Astrocyte of the hippocampus (primary cell): ENCODE measurements around the gene GHRL.
"Not testable (repeated sequence)": the region's sequence is repeated elsewhere in the genome, so short reads cannot be mapped to it uniquely, and the experiment has no call there.

Experiments used
- DNase-seq: peaks from one replicate; pipeline ENCODE4 v3.0.0; 2011; ENCODE audit warnings: low read depth, low spot score

GHRL gene

DNA sequence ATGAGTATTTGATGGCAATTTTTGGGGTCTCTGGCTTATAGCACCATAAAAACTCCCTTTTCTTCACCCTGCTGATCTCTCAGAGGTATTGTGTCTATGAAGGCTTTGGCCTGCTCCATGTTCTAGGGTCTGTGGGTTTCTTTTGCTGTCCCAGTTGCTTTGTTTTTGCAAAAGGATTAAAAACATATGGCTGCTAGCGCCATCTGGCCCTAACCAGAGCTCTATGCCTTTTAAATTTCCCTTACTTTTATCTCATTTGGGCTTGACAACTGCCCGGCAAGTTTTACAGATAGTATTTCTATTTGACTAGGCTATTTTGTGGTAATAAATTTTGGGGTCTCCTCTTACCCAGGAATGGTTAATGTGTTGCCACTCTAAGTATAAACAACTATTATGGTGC, 6.4 kb upstream of the GHRL start:
- DNase-seq: no peak

DNA sequence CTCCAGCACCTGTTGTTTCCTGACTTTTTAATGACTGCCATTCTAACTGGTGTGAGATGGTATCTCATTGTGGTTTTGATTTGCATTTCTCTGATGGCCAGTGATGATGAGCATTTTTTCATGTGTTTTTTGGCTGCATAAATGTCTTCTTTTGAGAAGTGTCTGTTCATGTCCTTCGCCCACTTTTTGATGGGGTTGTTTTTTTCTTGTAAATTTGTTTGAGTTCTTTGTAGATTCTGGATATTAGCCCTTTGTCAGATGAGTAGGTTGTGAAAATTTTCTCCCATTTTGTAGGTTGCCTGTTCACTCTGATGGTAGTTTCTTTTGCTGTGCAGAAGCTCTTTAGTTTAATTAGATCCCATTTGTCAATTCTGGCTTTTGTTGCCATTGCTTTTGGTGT, 5.3 kb upstream of the GHRL start:
- not testable (repeated sequence) for DNase-seq

DNA sequence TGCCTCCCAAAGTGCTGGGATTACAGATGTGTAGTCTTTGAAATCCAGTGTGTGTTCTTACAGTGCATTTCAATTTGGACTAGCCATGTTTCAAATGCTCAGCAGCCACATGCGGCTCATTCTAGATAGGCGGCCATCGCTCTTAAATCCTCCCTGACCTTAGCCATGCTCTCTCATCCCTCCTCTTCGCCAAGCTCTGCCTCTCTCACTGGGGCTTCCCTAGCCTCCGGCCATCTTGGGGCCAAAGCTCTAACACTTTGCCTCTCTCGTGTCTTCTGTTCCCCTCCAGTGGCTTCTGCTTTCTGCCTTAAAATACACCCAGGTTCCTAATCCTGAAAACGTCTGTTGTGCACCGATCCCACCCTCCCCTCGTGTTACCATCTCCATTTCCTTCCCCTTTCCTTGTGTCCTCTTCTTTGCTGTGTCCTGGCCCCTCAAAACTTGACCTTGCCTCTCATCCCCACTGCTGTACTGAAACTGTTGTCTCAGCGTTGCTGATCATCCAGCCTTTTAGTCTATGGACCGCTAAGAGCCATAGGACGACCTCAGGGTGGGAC, 1.4 kb upstream of the GHRL start:
- no peak for DNase-seq

DNA sequence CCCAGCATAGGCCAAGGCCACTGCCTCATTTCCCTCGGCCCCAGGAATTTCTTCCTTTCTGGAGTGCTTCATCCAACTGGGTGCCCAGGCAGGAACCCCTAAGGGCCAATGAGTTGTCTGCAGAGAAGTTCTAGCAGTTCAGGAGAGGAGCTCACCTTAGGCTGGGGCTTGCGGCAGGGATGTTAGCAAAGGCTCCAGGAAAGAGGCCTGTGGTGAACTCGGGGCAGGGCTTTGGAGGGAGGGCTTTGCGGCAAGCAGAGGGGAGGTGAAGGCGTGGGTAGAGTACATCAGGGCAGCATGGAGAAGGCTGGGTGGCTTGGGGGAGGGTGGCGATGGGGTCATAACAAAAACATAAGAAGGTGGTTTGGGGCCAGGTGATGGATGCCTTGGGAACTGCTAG, 1.1 kb downstream of the GHRL start:
- DNase-seq: no peak

DNA sequence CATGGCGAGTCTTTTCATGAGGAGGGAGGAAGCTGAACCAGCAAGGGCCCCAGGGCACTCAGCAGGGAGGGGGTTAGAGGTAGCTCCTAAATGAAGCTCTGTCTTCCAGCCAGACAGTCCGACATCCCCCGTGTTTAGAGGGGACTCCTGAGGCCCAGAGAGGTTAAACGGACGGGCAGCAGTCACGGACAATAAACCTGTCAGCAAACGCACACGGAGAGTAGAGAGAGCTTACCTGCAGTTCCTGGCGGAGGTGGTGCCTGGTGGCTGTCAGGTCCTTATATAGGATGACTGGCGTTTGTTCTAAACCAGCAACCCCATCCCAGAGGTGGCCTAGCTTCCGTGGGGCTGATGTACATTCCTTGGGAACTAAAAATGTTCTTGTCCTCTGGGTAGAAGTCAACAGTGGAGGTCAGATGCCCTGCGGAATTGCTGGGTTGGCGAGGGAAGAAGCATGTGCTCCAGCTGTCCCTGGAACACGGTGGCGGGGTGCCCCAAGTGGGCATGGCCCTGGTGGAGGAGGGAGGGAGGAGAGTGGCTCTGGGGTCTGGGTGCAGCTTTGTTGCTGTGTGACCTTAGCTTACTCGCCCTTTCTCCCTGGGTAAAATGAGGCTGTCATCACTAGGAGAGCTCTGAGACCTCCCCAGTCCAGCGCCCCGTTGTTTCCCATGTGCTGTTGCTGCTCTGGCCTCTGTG, 2.1 kb downstream of the GHRL start:
- DNase-seq: no peak

DNA sequence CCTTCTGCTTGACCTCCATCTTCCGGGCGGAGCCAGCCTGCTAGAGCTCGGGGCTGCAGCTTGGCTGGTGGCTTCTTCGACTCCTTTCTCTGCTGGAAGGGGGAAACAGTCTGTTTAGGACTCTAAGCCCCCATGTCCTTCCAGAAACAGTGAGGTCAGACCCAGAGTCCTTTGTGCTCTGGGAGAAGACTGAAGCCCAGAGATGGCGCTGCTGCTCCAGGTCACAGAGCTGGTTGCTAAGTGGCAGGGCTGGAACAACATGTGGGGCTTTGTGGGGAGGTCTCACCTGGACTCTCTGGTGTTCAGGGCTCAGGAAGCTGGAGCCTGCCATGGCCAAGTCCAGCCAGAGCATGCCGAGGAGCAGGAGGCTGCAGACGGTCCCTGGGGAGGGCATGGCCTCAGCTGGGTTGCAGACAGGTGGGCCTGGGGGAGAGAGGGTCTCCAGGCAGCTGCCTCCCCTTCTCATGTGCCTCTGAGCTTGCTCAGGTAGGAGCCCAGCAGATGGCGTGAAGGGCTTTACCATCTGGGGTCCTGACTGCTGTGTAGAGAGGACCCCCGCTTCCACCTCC, 2.9 kb downstream of the GHRL start:
- no peak for DNase-seq

DNA sequence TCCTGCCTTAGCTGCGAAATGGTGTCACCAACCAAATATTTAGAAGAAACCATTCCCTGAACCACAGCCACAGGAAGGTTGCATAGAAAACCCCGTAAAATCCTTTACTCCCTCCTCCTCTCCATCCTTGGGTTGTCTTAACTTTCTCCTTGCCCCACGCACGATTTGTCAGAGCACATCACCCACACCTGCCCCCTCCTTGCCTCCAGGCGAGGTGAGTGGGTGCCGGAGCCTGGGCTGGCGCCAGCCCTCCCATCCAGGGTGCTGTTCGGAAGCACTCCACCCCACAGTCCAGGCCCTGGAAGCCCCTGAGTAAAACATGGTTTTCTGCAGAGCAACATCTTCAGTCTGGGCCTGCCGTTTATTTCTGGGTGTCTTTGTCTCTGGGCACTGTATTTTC, 3.7 kb downstream of the GHRL start:
- no peak for DNase-seq

DNA sequence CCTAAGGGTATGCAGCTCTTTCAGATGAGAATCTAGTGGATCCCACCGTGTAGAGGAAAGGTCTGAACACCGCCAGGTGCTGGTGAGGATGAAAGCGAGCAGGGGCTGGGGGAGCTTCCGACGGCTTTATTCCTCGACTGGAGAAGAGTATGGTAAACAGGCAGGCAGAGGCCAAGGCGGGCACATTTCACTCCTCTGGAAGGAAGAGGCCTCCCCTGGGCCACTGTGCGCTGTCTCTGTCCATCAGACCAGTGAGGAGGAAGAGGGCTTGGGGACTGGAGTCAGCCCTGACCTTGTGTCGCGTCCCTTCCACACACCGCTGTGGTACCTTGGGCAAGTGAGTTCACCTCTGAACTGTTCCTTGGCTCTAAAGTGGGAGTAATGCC, 4.2 kb downstream of the GHRL start:
- no peak for DNase-seq

DNA sequence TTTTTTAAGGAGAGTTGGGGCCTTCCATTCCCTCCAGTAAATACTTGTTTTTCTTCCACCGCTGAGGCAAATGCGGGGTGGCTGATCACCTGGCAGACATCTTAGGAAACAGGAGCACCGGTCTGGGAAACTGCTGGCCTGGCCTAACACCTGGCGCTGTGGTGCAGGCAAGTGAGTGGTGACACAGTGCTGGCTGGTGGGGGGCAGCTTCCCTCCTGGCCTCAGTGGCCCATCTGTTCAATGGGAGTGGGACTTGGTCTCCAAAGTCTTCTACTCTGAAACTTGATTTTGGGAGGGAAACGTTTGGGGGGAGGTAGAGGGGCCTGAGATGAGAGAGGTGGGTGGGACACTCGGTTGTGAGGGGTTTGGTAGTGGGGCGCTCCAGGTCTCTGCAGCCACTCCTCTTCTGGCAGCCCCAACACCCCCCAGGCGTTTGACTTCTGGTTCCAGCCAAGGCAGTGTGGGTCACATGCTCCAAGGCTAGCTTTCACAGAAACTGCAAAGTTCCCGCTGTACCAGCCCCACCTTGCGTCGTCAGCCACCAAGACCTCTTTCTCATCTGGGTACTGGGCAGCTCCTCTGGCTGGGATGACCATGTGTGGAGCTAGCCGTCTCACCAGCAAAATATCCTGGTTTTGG, 4.7 kb downstream of the GHRL start:
- DNase-seq: no peak

DNA sequence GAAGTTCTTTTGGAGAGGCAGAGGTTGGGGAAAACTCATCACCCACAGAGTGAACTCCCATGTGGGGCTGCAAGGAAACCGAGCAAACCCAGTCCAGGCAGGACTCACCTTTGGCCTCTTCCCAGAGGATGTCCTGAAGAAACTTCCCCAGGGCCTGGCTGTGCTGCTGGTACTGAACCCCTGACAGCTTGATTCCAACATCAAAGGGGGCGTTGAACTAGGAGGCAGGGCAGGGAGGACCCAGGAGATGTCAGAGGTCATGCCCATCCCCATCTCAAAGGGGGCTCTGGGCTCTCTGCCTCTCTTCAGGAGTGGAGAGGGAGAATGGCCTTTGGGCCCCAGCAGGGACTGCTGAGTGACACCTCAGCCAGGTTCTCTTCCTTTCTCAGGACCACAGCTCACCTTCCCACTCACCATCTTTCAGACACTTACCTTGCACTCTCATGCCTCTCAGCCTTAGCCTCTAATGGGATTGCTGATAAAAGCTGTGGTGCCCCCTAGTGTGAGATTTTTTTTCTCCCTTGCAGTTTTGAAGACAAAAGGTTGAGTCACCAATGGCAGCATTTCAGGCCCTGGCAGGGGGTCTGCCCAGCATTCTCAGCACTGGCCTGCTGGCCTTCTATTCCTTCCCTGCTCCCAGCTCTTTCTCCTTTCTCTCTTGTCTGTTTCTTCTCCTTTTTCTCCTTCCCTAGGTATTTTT, 6.0 kb downstream of the GHRL start:
- peak; percentile 94 for DNase-seq

DNA sequence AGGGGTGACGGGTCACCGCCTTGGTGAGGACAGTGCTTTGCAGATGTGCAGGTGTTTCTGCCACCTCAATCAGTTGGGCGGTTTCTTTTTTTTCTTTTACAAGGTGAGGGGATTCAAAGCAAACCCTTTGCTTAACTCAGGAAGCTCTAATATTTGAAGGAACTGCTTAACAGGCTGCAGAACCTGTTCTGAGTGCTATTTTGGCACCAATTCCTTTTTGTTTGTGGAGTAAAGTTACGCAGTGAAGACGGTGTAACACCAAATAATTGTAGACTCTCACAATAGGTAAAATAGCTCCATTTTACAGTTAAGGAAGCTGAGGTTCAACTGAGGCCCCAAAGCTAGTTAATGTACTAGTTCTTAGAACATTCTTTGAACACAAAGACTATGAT, 6.6 kb downstream of the GHRL start:
- no peak for DNase-seq

DNA sequence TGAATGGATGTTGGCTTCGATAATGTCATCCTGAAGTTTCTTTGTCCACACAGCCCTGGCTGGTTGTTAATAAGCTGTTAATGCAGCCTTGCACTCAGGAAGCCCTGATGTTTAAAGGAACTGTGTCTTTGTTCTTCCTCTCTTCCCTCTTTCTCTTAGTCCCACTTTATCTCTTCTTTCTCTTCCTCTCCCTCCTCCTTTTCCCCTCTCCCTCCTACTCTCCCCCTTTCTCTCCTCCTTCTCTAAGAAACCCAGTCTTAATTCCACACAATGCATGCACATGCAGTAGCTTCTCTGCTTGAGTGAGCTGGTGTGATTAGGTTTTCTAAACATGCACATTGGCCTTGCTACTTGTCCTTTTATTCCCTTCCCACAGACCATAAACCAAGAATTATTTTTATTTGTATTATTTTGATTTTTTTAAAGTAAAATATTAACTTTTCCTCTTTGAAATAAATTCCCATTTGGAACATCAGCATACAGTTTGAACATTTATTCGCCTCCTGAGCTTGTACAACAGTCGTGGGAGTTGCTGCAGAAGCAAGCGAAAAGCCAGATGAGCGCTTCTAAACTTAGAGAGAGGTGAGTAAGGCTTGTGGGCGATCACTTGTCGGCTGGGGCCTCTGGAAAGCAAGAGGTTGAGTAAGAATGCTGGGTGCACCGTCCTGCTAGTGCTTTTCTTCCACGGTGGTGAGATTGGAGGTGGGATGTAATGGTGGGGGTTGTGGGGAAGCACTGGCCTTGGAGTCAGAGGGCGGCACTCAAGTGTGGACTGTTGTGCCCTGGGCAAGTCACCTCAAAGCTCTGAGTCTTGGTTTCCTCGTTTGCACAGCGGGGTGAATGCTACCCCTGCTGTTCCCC, 7.2 kb downstream of the GHRL start:
- no peak for DNase-seq

DNA sequence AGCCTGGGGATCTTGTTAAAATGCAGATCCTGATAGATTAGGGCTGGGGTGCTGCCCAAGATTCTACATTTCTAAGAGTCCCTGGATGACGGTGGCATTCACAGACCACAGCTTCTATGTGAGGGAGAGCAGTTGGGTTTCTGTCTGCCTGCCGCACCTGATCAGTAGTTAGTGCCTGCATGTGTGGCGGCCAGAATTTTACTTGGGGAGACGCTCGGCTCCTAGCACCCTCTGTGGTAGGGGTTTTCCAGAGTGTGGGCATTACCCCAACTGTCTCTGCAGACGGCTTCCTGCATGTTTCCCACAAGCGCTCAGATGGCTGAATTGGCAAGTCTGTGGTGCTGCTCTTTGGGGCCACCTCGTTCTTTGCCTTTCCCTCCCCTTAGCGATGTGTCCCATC, 8.3 kb downstream of the GHRL start:
- DNase-seq: no peak

DNA sequence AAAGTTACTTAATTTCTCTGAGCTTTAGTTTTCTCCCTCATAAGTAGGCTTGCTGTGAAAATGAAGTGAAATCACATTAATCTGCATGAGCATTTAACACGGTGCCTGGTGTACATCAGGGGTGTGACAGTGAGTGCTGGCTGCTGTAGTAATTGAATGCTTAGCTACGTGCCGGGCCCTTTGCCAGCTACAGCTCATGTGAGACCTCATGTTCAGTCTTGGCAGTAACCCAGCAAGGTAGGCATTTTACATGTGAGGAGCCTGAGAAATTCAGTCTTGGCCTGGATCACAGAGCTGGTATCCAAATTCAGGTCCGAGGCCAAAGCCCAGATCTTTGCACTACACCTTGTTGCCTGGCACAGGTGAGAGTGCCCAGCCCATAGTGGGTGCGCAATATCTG, 9.1 kb downstream of the GHRL start:
- DNase-seq: peak; percentile 31

DNA sequence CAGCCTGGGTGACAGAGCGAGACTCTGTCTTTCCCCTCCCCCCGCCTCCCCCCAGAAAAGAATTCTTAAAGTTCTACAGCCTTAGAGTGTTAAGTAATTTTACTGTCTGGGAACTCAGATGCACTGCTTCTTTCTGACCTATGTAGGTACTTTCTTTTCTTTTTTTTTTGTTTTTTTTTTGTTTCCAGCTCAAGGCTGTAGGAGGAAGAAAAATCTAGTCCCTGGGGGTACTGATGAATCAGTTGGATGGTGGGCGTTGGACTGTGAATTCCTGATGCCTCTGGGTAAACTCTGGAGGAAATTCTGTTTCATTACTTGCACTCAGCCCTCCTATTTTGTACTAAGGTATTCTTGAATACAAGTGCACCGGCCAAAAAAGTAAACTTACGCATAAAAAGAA, 10.8 kb downstream of the GHRL start:
- DNase-seq: peak; percentile 24

DNA sequence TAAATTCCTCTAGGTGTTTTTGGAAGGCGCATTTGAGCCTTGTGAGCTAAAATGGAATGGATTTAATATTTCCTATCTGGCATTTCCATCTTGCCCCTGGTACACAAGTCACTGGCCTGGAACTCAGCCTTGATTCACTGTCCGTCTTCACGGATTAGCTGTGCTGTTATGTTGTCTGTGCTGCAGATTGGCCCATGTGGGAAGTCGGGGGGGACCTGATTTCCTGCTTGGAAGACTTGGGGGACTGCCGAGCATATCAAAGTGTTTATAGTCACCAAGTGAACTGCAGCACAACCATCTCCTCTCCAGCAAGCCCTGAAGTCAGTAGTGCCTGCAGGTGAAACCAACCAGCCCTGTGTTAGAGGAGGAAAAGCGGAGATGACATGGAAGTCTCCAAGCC, 12.2 kb downstream of the GHRL start:
- DNase-seq: no peak

DNA sequence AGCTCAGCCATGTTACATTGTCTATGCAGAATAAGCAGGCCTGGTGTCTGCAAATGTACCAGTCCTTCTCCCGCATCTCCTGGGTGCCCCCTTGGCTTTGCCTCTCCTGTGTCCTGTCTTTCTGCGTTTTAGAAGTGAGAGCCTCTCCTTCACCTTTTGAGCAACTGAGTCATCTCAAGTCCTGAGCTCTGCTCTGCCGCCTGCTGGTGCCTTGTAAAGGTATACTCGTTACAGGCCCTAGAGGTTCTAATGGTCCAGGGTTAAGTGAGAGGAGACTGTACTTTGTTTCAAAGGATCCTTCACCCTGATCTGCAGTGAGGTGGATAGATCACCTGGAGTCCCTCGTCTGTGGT, 12.6 kb downstream of the GHRL start:
- no peak for DNase-seq

DNA sequence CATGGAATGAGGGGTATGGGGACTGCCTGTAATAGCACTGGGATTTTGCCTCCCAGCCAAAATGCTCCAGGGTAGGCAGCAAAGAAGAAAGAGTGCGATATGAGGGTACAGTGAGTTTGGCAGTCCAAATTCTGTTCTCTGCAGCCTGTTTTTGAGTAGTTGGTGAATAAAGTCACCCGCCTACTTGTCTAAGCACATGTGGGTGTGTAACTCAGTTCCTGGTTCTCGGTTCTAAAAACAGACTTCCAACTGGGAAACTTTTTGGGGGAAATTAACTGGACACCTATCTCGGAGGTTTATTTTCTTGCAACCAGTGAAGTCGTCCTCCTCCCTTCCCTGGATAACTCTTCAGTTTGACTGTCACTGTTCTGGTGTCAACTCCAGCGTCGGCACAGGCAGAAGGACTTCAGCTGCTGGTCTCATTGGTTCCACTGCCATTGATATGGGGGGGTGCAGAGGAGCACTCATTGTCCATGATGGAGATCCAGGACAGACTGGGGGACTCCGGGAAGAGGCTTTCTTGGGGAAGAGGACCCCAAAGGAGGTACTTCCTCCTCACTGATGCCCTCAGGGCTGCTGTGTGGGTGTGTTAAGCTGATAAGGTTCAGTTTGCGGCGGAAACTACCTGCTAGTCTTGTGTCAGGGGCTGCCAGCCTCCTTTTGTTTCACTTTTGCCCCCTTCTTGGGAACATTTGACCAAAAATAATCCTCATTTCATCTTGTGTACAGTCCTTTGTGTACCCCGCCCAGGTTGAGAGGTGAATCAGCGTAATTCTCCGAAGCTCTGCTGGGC, 13.2 kb downstream of the GHRL start:
- DNase-seq: no peak

DNA sequence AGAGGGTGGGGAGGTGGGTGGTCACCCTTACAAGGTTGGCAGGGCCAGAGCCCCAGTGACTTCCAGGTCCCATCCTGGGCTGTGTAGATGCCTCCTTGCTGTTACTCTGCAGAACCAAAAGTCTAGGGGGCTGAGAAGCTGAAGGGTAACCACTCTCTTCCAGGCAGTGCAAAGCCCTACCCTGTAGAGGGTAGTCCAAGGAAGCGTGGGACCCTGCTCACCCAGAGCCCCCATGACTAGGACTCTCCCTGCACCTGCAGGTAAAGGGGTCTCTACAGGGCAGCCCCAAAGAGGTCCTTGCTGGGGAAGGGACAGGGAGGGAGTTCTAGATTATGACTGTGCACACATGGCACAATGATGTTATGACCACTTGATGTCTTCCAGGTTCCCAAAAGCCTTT, 14.2 kb downstream of the GHRL start:
- no peak for DNase-seq

DNA sequence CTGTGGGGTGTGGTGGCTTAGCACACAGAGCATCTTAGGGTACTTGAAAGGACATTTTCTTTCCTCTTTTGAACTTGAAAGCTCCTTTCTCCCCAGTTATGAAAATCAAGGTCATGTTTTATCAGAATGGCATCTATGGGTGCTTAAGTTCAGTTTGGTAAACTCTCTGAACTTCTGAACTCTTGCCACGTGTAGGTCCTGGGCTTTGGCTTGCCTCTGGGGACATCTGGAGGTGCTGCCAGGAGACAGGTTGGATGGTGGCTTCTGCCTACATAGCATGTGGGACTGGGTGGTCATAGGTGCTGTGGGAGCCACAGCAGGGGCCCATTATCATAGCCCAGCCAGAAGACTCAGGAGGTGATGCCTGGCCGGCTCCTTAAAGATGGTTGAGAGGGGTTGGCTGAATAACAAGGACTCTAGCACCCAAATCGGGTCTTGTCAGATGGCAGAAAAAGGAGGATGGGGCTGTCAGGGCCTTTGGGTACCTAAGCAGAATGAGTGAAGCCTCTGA, 15.6 kb downstream of the GHRL start:
- no peak for DNase-seq

DNA sequence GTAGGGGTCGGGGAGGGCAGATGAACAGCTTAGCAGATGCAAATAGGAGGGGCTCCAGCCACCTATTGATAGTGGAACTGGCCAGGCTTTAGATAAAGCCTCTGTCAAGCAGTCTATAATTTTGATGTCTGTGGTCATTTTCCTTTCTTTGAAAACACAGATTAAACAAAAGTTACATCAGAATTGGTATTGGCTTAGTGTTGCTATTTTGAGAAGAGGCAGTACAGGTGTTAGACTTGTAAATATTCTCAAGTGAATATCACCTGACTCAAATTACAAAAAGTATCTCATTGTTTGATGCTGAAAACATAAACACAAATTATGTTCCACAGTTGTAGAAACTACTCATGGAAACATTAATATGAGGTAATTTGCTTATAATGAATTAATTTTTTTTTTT, 18.1 kb downstream of the GHRL start:
- no peak for DNase-seq
